Left ventricle myocardium inferior (tissue), 1 donor: ENCODE measurements around the gene ETV4. TPM values are rescaled to one million over a fixed set of nuclear protein-coding genes. Genes with fewer than 3 reads are reported as not detected.

Experiments used
- DNase-seq: peaks from one replicate; pipeline ENCODE4 v3.0.0-alpha.2; 2020
- H3K27ac ChIP-seq: fragments of 200-600 bp; replicated peaks from 2 replicates; pipeline ENCODE4 v1.8.0; 2021
- H3K27me3 ChIP-seq: fragments of 200-600 bp; 2 replicates; pipeline ENCODE4 v1.8.0; 2021; ENCODE audit warnings: low read depth
- H3K36me3 ChIP-seq: fragments of 200-600 bp; 2 replicates; pipeline ENCODE4 v1.8.0; 2021
- H3K4me1 ChIP-seq: fragments of 200-600 bp; 2 replicates; pipeline ENCODE4 v1.8.0; 2021
- H3K4me3 ChIP-seq: fragments of 200-600 bp; 2 replicates; pipeline ENCODE4 v1.8.0; 2021; ENCODE audit warnings: mild to moderate bottlenecking, moderate library complexity
- H3K9me3 ChIP-seq: fragments of 200-600 bp; replicated peaks from 2 replicates; pipeline ENCODE4 v1.8.0; 2021
- CTCF ChIP-seq: fragments of 200-600 bp; IDR thresholded peaks from 2 replicates; pipeline ENCODE4 v1.8.0; 2021; ENCODE audit warnings: antibody characterized with exemption, mild to moderate bottlenecking, borderline replicate concordance
- intact Hi-C: fragments of 100-400 bp; cut with micrococcal nuclease; formaldehyde crosslinking; loops from one replicate; pipeline ENCODE4 v1.11.0; 2022
- total RNA-seq: library from RNA; stranded (reverse); fragmentation: NEBNext Ultra II Directional; extraction: Animal tissue kit (Norgen Biotek cat#: 25700); gene quantifications from one replicate; pipeline ENCODE4 v1.2.1, GENCODE V29; 2021
- donor health status: DM: no; HTN: yes; CAD: no; lungs with severe emphysema.

ETV4 gene
- total RNA-seq, 1 donor from 2014 or later, result 0.60 TPM

GRCh38 chr17:43553573-43553972 is 7.4 kb upstream of the ETV4 start:
- H3K36me3 ChIP-seq, result no peaks in the 10 kb centered on the region
- DNase-seq, result no peak
- TF ChIP-seq CTCF, result no peak
- no peak overlapping the region for H3K4me3 ChIP-seq
- intact Hi-C loops, result no loop called here
- H3K4me1 ChIP-seq, result peaks cover 5% of the 10 kb centered on the region
- H3K9me3 ChIP-seq, result no peaks in the 10 kb centered on the region
- H3K27me3 ChIP-seq, result no peaks in the 10 kb centered on the region
- no peak overlapping the region for H3K27ac ChIP-seq

DNA sequence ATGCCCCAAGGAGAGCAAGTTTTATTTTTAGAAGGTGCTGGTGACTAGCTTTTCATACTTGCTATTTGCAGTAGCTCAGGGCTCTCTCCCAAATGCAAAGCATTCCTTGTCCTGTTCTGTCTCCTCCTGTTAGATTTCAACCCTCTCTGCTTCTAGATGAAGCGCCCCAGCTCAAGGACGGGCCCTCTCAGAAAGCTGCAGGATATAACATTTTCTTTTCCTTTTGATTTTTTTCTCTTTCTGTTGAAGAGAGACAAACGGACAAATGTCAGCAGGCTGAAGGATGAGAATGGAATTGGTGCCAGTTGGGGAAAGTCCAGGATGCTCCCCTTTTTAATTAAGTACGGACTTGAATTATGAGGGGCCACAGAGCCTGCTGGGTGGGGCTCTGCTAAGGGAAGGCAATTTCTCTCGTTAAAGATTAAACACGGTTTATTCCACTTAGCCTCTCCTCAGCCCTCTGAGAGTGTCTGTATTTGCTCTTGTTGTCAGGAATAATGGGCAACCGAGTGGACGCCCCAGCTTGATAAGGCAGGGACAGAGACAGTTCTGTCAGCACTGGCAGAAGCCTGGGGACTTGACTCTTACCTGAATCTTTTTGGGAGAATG is 6.2 kb upstream of the ETV4 start:
- no peak for TF ChIP-seq CTCF
- DNase-seq, result no peak
- no peaks in the 10 kb centered on the region for H3K36me3 ChIP-seq
- no peak overlapping the region for H3K4me3 ChIP-seq
- H3K27me3 ChIP-seq, result peaks cover 8% of the 10 kb centered on the region
- intact Hi-C loops, result no loop called here
- H3K9me3 ChIP-seq, result no peaks in the 10 kb centered on the region
- H3K27ac ChIP-seq, result peak overlapping the region; percentile 69
- H3K4me1 ChIP-seq, result peaks cover 6% of the 10 kb centered on the region

DNA sequence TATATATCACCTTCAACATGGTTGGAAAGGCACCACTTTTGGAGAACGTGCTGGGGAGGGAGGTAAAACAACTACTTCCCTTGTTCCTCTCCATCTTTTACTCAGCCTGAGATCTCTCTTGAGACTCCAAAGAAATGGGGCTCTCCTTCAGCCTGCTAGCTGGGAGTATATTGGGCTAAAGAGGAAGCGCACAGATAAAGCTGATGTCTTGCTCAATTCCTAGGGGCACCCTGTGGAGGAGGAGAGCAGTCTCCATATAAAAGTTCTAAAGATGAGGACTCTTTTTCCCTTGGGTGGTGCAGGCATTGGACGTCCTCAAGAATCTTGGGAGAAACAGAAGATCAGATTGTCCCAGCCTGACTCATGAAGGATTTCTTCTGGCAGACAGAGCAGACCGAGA is 4.6 kb upstream of the ETV4 start:
- intact Hi-C loops, result no loop called here
- no peak for TF ChIP-seq CTCF
- H3K27me3 ChIP-seq, result peaks cover 19% of the 10 kb centered on the region
- H3K9me3 ChIP-seq, result no peaks in the 10 kb centered on the region
- H3K36me3 ChIP-seq, result no peaks in the 10 kb centered on the region
- no peak overlapping the region for H3K4me3 ChIP-seq
- DNase-seq, result no peak
- peaks cover 20% of the 10 kb centered on the region for H3K4me1 ChIP-seq
- no peak overlapping the region for H3K27ac ChIP-seq

GRCh38 chr17:43549496-43549895 is 3.4 kb upstream of the ETV4 start:
- no peak for DNase-seq
- Histone ChIP-seq H3K27me3 (peaks cover 19% of the 10 kb centered on the region), H3K4me3 (no peak overlapping the region), H3K27ac (no peak overlapping the region), H3K4me1 (peaks cover 30% of the 10 kb centered on the region), H3K9me3 (no peaks in the 10 kb centered on the region), H3K36me3 (no peaks in the 10 kb centered on the region)
- intact Hi-C loops, result no loop called here
- no peak for TF ChIP-seq CTCF

- peaks cover 33% of the 10 kb centered on the region for H3K4me1 ChIP-seq
- DNase-seq, result no peak
- intact Hi-C loops, result no loop called here
- H3K36me3 ChIP-seq, result no peaks in the 10 kb centered on the region
- H3K27me3 ChIP-seq, result peaks cover 22% of the 10 kb centered on the region
- no peak overlapping the region for H3K4me3 ChIP-seq
- TF ChIP-seq CTCF, result no peak
- H3K9me3 ChIP-seq, result no peaks in the 10 kb centered on the region
- H3K27ac ChIP-seq, result no peak overlapping the region
Observed at GRCh38 chr17:43548689-43549379, 2.7 kb upstream of the ETV4 start.
